GM20000 (cell line): ENCODE measurements around the gene BCLAF1.
A peak's percentile ranks its signal among the peaks of the same experiment; 100 is the strongest.
"Not testable (repeated sequence)": the region's sequence is repeated elsewhere in the genome, so short reads cannot be mapped to it uniquely, and the experiment has no call there.

ENCODE experiments used
- DNase-seq: peaks from one replicate; pipeline ENCODE4 v3.0.0; 2012; ENCODE audit warnings: low spot score
- TF ChIP-seq, protein P1 (sequence below): IDR thresholded peaks from 2 replicates; pipeline ENCODE4 v1.5.1; 2012; ENCODE audit warnings: mild to moderate bottlenecking, control low read depth; ENCODE audit errors: extremely low read depth, missing control alignments

The BCLAF1 gene

DNA sequence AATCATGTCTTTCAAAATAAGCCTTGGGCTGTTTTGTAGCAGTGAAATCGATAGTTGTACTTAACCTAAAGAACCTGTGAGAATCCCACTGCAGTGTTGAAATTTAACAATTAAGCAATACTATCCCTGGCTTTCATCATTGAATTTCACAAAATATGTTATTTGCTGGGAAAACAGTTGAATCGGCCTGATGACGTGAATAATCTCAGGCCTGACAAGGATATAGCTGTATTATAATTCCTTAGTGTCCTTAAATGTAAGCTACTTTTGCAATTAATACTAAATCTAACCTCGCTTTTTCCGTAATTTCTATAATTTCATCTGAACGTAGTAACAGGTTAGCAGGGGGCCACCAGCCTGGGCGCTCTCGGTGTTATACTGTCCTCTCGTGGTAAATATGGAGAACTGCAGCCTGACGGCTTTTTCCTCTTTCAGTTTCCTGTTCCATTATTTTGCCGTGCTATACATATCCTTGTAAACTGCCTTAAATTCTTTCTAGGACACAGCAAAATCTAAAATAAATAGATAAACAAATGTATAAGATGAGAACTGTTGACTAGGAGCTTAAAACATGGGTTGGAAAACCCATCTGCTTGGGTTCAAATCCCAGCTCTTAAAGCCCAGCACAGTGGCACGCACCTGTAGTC, 63.5 kb downstream of the BCLAF1 start:
- peak; percentile 58 for DNase-seq
- TF ChIP-seq, protein P1, sequence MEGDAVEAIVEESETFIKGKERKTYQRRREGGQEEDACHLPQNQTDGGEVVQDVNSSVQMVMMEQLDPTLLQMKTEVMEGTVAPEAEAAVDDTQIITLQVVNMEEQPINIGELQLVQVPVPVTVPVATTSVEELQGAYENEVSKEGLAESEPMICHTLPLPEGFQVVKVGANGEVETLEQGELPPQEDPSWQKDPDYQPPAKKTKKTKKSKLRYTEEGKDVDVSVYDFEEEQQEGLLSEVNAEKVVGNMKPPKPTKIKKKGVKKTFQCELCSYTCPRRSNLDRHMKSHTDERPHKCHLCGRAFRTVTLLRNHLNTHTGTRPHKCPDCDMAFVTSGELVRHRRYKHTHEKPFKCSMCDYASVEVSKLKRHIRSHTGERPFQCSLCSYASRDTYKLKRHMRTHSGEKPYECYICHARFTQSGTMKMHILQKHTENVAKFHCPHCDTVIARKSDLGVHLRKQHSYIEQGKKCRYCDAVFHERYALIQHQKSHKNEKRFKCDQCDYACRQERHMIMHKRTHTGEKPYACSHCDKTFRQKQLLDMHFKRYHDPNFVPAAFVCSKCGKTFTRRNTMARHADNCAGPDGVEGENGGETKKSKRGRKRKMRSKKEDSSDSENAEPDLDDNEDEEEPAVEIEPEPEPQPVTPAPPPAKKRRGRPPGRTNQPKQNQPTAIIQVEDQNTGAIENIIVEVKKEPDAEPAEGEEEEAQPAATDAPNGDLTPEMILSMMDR = peak; percentile 90

DNA sequence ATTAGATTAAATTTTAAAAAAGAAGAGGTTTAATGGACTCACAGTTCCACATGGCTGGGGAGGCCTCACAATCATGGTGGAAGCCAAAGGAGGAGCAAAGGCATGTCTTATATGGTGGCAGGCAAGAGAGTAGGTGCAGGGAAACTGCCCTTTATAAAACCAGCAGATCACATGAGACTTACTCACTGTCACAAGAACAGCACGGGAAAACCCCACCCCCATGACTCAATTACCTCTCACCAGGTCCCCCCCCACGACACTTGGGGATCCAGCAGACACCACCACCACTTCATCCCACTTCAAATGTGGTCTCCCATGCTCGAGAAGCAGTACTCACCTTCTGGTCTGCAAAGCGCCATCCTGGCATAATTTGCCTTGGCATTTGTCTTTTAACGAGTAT, 64.2 kb downstream of the BCLAF1 start:
- TF ChIP-seq, protein P1 = no peak
- DNase-seq = no peak

DNA sequence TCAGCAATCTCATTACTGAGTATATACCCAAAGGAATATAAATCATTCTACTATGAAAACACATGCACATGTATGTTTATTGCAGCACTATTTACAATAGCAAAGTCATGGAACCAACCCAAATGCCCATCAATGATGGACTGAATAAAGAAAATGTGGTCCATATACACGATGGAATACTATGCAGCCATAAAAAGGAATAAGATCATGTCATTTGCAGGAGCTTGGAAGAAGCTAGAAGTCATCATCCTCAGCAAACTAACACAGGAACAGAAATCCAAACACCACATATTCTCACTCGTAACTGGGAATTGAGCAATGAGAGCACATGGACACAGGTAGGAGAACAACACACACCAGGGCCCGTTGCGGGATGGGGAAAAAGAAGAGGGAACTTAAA, 64.7 kb downstream of the BCLAF1 start:
- not testable (repeated sequence) for DNase-seq

DNA sequence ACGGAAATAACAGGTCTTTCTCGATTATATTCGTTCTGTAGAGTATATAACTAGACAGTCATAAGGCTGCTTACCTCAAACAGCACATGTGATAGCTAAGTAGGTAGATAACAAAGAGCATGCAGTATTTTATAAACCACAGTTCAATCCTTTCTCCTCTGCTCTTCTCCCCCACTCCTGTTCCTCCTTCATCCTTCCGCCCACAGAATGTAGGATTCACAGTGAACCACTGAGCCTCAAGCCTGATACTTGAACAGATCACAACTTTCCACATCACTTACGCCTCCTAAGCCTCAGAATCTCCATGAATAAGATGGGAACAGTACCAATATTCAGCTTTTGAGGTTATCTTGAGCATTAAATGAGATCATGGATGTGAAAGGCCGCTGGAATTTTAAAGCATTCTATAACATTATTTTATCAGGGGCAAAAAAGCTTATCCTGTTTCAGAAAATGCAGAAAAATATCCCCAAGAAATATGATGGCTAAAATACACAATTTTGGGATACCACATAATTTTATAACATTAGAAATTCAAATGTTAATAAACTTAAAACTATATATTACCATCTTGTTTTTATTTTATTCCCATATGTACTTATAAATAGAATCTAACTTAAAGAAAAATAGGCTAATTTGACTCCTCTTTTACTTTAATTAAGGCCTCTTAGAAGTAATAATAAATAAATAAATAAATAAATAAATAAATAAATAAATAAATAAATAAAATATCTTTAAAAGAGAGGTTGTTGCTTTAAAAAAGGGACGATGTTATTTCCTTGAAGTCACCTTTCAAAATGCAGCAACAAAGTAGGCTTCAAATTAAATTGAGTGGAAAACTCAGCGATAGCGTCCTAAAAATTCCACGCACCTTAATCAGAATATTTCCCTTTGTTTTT, 72.9 kb downstream of the BCLAF1 start:
- TF ChIP-seq, protein P1 = no peak
- DNase-seq = no peak

DNA sequence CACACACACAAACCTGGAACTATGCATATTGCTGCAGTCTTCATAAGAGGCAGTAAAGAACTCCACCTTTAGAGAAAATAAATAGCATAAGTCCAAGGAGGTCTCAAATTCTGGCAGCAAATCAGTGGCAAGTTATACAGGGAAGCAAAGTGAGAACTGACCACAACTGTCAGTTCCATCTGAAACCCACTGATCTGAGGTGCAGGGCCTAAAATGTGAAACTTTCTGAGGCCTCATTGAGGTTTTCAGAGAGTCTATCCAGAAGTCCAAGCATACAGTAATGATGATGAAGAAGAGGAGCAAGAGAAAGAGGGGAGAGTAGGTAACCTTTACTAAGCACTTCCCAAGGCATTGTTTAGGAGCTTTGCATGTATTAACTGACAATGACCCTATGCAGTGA, 75.8 kb downstream of the BCLAF1 start:
- TF ChIP-seq, protein P1 = no peak
- no peak for DNase-seq

DNA sequence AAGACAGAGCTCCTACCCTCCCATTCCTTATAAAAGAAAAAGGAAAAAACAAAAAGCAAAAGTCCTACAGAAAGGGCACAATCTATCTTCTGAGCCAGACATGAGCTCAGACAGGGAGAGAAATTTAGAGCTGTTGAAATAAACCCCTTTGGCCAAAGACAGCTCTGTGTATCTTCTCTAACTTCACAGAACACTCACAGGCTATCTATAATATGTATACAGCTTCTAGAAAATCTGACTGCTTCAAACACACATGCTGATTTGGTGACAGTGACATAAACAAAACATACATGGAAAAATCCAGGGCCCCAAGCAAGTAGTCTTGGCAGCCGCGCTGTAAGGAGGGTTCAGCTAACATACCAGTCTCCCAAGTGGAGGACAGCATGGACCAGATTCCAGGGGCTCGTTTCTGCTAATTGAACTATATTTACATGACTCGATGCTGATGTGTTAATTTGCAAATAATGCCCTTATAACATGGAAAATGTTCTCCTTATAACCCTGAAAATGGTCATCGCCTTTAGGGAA, 76.6 kb downstream of the BCLAF1 start:
- no peak for DNase-seq
- TF ChIP-seq, protein P1 = no peak

DNA sequence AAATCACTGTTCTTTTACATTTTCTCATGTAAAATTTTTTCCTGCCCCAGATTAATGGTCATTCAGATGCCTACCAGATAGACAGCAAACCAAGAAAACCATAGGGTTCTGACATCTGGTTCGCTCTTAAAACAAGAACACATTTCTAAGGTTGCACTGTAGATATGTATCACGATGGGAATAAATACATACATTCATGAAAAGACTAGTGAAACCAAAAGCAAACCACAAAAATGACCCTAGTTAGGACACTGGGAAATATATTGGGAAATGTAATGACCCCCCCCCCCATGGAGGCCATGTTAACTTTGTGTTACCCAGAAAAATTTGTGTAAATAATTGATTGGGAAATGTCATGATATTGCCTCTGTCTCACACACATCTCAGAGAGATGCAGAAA, 77.0 kb downstream of the BCLAF1 start:
- no peak for DNase-seq
- TF ChIP-seq, protein P1 = no peak
